ENCODE data around the gene PADI2. TPM values are rescaled to one million over a fixed set of nuclear protein-coding genes. Genes with fewer than 3 reads are reported as not detected.

PADI2 gene
- total RNA-seq, 4 donors from 2014 or later = 15.4 to 27.2 (median 18.6) TPM

GRCh38 chr1:17148950-17149608, 29.8 kb upstream of the PADI2 start:
- H3K27ac ChIP-seq = no peak overlapping the region
- TF ChIP-seq, protein P1, sequence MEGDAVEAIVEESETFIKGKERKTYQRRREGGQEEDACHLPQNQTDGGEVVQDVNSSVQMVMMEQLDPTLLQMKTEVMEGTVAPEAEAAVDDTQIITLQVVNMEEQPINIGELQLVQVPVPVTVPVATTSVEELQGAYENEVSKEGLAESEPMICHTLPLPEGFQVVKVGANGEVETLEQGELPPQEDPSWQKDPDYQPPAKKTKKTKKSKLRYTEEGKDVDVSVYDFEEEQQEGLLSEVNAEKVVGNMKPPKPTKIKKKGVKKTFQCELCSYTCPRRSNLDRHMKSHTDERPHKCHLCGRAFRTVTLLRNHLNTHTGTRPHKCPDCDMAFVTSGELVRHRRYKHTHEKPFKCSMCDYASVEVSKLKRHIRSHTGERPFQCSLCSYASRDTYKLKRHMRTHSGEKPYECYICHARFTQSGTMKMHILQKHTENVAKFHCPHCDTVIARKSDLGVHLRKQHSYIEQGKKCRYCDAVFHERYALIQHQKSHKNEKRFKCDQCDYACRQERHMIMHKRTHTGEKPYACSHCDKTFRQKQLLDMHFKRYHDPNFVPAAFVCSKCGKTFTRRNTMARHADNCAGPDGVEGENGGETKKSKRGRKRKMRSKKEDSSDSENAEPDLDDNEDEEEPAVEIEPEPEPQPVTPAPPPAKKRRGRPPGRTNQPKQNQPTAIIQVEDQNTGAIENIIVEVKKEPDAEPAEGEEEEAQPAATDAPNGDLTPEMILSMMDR (IDR thresholded peaks at IDR 0.05) = no peak
- TF ChIP-seq EP300 (IDR thresholded peaks at IDR 0.05) (no peak), POLR2A (IDR thresholded peaks at IDR 0.05) (no peak), POLR2AphosphoS5 (IDR thresholded peaks at IDR 0.05) (no peak)
- H3K36me3 ChIP-seq = no peaks in the 10 kb centered on the region
- H3K4me1 ChIP-seq = no peaks in the 10 kb centered on the region
- H3K9me3 ChIP-seq = peaks cover 7% of the 10 kb centered on the region
- WGBS = 32% methylated on average over 38 of the region's 50 CpGs
- no peak for DNase-seq (ENCODE audit: low spot score in 2 of 2)
- peaks cover 54% of the 10 kb centered on the region for H3K27me3 ChIP-seq
- H3K4me3 ChIP-seq = no peak overlapping the region

- Histone ChIP-seq H3K4me3 (no peak overlapping the region), H3K27me3 (peaks cover 29% of the 10 kb centered on the region), H3K36me3 (no peaks in the 10 kb centered on the region), H3K27ac (no peak overlapping the region), H3K4me1 (no peaks in the 10 kb centered on the region), H3K9me3 (no peaks in the 10 kb centered on the region)
- 77% methylated on average over 2 of the region's 2 CpGs for WGBS
- TF ChIP-seq, protein P1 (IDR thresholded peaks at IDR 0.05) = no peak
- TF ChIP-seq POLR2AphosphoS5 (IDR thresholded peaks at IDR 0.05) (no peak), POLR2A (IDR thresholded peaks at IDR 0.05) (no peak), EP300 (IDR thresholded peaks at IDR 0.05) (no peak)
- DNase-seq (ENCODE audit: low spot score in 2 of 2) = no peak
These were observed 26.4 kb upstream of the PADI2 start for GRCh38 chr1:17145648-17146047.

- no peak overlapping the region for H3K4me3 ChIP-seq
- H3K9me3 ChIP-seq = no peaks in the 10 kb centered on the region
- 93% methylated on average over 3 of the region's 3 CpGs for WGBS
- no peak for DNase-seq (ENCODE audit: low spot score in 2 of 2)
- no peaks in the 10 kb centered on the region for H3K4me1 ChIP-seq
- no peak for TF ChIP-seq POLR2A (IDR thresholded peaks at IDR 0.05)
- TF ChIP-seq, protein P1 (IDR thresholded peaks at IDR 0.05) = no peak
- no peak for TF ChIP-seq EP300 (IDR thresholded peaks at IDR 0.05)
- no peak for TF ChIP-seq POLR2AphosphoS5 (IDR thresholded peaks at IDR 0.05)
- no peaks in the 10 kb centered on the region for H3K36me3 ChIP-seq
- H3K27ac ChIP-seq = no peak overlapping the region
- H3K27me3 ChIP-seq = peaks cover 11% of the 10 kb centered on the region
These were observed 24.5 kb upstream of the PADI2 start for GRCh38 chr1:17143760-17144159.

DNA sequence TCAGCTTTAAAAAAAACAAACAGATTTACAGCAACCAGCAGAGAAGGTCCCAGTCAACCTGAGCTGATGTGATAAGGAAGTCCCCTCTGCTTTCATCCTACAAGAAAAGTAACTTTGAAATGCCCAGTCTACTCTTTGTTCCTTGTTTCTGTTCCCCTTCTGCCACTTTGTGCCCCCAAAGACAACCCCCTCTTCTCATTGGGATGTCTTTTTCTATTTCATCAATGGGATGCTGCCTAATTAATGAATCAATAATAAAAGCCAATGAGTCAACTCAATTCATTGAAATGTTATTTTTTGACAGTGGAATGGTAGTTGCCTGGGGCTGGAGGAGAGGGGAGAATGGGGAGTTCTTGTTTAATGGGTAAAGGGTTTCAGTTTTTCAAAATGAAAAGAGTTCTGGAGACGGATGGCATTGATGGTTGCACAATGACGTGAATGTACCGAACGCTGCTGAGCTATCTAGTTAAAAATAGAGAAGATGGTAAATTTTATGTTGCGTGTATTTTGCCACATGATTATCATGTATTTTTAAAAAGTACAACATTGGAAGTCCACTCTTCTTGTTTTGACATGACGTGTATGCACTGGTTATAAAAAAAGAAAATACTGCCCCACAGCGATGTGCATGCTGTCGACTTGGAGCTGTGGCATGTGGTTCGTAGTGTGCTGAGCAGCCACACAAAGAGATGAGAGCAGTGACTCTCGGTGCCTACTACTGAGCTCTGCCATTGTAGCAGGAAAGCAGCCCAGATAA, 22.4 kb upstream of the PADI2 start:
- 59% methylated on average over 10 of the region's 10 CpGs for WGBS

DNA sequence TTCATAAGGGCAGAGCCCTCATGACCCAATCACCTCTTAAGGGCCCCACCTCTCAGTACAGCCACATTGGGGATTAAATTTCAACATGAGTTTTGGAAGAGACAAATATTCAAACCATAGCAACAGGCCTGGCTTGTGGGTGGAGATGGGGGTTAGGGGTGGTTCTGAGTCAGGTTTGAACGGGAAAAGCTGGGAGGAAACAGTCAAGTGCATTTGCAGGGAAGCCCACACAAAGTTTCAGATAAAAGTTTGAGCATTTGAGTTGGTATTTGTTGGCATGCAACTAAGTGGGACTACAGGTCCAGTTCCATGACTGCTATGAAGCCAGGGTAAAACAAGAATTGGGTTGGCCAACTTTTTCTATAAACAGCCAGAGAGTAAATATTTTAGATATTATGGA, 21.0 kb upstream of the PADI2 start:
- Histone ChIP-seq H3K27me3 (peaks cover 31% of the 10 kb centered on the region), H3K9me3 (no peaks in the 10 kb centered on the region), H3K4me3 (no peak overlapping the region), H3K4me1 (no peaks in the 10 kb centered on the region), H3K36me3 (no peaks in the 10 kb centered on the region), H3K27ac (no peak overlapping the region)
- no peak for DNase-seq (ENCODE audit: low spot score in 2 of 2)
- TF ChIP-seq EP300 (IDR thresholded peaks at IDR 0.05) (no peak), POLR2A (IDR thresholded peaks at IDR 0.05) (no peak), POLR2AphosphoS5 (IDR thresholded peaks at IDR 0.05) (no peak)
- TF ChIP-seq, protein P1 (IDR thresholded peaks at IDR 0.05) = no peak
- 13% methylated on average over 1 of the region's 1 CpG for WGBS

More for the DNA sequence above, 22.4 kb upstream of the PADI2 start:
- no peaks in the 10 kb centered on the region for H3K9me3 ChIP-seq
- DNase-seq (ENCODE audit: low spot score in 2 of 2) = no peak
- H3K4me1 ChIP-seq = no peaks in the 10 kb centered on the region
- no peak overlapping the region for H3K27ac ChIP-seq
- H3K4me3 ChIP-seq = no peak overlapping the region
- H3K27me3 ChIP-seq = peaks cover 24% of the 10 kb centered on the region
- TF ChIP-seq POLR2A (IDR thresholded peaks at IDR 0.05) (no peak), EP300 (IDR thresholded peaks at IDR 0.05) (no peak), POLR2AphosphoS5 (IDR thresholded peaks at IDR 0.05) (no peak)
- TF ChIP-seq, protein P1 (IDR thresholded peaks at IDR 0.05) = no peak
- no peaks in the 10 kb centered on the region for H3K36me3 ChIP-seq
